NB4 (cell line): ENCODE data around the gene XYLT1.

Experiments
- DNase-seq: peaks from one replicate; pipeline ENCODE4 v3.0.0; 2010; ENCODE audit warnings: low read depth
- H3K4me3 ChIP-seq: one replicate; pipeline ENCODE4 v1.5.1; 2011; ENCODE audit warnings: mild to moderate bottlenecking, low read depth, low read length, moderate library complexity
- MAX ChIP-seq: IDR thresholded peaks from 2 replicates; pipeline ENCODE4 v1.6.1; 2011; ENCODE audit warnings: low read depth, low read length
- MYC ChIP-seq: IDR thresholded peaks from 2 replicates; pipeline ENCODE4 v1.6.1; 2011; ENCODE audit warnings: low read depth, low read length
- POLR2A ChIP-seq: IDR thresholded peaks from 2 replicates; pipeline ENCODE4 v1.6.1; 2011; ENCODE audit warnings: mild to moderate bottlenecking; ENCODE audit not compliant: insufficient read length; ENCODE audit errors: extremely low read depth
- TF ChIP-seq, protein P1 (sequence below): IDR thresholded peaks from one replicate; pipeline ENCODE4 v1.5.1; 2012; ENCODE audit warnings: low read depth, low read length

Gene XYLT1

DNA sequence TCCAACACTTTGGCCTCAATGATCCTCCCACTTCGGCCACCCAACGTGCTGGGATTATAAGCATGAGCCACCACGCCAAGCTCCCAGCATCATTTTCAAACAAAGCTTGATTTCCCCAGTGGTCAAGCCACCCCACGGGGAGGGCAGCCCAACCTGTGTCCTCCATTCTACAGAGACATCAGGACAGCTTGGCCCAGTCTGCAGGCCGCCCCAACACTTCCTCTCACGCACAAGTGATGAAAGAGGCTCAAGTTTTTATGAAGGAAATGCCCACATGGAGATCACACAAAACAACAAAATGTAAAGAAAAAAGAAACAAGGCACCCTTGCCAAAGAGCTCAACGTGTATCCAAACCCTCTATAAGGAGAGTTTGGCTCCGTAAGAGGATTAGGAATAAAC is 112.4 kb downstream of the XYLT1 start:
- H3K4me3 ChIP-seq: no peak overlapping the region
- TF ChIP-seq, protein P1, sequence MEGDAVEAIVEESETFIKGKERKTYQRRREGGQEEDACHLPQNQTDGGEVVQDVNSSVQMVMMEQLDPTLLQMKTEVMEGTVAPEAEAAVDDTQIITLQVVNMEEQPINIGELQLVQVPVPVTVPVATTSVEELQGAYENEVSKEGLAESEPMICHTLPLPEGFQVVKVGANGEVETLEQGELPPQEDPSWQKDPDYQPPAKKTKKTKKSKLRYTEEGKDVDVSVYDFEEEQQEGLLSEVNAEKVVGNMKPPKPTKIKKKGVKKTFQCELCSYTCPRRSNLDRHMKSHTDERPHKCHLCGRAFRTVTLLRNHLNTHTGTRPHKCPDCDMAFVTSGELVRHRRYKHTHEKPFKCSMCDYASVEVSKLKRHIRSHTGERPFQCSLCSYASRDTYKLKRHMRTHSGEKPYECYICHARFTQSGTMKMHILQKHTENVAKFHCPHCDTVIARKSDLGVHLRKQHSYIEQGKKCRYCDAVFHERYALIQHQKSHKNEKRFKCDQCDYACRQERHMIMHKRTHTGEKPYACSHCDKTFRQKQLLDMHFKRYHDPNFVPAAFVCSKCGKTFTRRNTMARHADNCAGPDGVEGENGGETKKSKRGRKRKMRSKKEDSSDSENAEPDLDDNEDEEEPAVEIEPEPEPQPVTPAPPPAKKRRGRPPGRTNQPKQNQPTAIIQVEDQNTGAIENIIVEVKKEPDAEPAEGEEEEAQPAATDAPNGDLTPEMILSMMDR: no peak
- TF ChIP-seq MAX (no peak), POLR2A (no peak), MYC (no peak)
- DNase-seq: peak; percentile 48

DNA sequence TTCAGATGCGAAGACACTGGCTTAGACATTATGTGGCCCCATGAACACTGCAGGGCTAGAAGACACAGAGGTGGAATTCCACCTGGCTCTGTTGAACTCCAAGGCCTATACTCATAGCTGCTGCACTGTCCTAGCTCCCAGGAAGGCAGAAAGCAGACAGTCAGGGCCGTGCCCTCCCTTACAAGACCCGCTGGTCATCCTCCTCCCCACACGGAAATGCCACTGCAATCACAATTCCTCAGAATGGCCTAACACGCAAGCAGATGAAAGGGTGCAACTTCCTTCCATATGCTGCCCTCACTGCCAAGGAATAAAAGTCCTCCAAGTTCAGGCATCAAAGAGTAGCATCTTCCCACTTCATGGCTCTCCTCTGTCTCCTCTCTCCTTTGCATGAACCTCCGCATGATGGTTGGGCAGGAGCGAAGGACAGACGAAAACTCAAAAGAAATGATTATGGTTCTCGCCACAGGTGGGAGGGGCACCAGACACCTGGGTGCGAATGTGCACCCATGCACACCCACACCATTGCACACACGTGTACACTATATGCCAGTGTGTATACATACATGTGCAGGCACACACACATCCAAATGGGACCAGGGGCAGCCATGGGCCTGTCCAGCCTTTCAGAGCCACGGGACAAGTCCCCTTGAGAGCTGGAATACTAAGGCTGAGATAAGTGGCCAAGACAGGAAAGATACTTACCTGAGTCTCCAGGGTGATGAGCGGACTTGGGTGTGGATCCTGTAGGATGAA is 113.3 kb downstream of the XYLT1 start:
- H3K4me3 ChIP-seq: no peak overlapping the region
- DNase-seq: no peak
- TF ChIP-seq, protein P1: no peak
- TF ChIP-seq MAX: no peak
- TF ChIP-seq MYC: no peak
- no peak for TF ChIP-seq POLR2A

GRCh38 chr16:17356243-17356933 is 114.4 kb downstream of the XYLT1 start:
- TF ChIP-seq, protein P1: no peak
- TF ChIP-seq MYC (no peak), POLR2A (no peak), MAX (no peak)
- H3K4me3 ChIP-seq: no peak overlapping the region
- DNase-seq: no peak

- DNase-seq: no peak
- TF ChIP-seq MYC: no peak
- no peak for TF ChIP-seq POLR2A
- TF ChIP-seq, protein P1: no peak
- no peak for TF ChIP-seq MAX
- no peak overlapping the region for H3K4me3 ChIP-seq
Measured at GRCh38 chr16:17354685-17355084, 116.1 kb downstream of the XYLT1 start.

GRCh38 chr16:17354141-17354601 is 116.6 kb downstream of the XYLT1 start:
- no peak overlapping the region for H3K4me3 ChIP-seq
- DNase-seq: peak; percentile 79
- no peak for TF ChIP-seq MYC
- TF ChIP-seq, protein P1: no peak
- no peak for TF ChIP-seq MAX
- TF ChIP-seq POLR2A: no peak
